Muscle layer of duodenum (tissue), 2 donors: Measurements from ENCODE around the gene NMT2.

ENCODE experiments used
- H3K27ac ChIP-seq: one replicate; pipeline ENCODE4 v1.7.0; 2013; ENCODE audit warnings: mild to moderate bottlenecking, low read length
- H3K27me3 ChIP-seq: one replicate; pipeline ENCODE4 v1.7.0; 2013; ENCODE audit warnings: low read depth, mild to moderate bottlenecking, control low read depth, low read length
- H3K36me3 ChIP-seq, 2 donors: one replicate each; pipeline ENCODE4 v1.7.0; 2013; ENCODE audit warnings: low read length in 2 of 2, control low read depth in 1 of 2, mild to moderate bottlenecking in 1 of 2; ENCODE audit not compliant: insufficient read depth in 2 of 2, control insufficient read depth in 1 of 2
- H3K4me1 ChIP-seq, 2 donors: one replicate each; pipeline ENCODE4 v1.7.0; 2013; ENCODE audit warnings: low read length in 2 of 2, mild to moderate bottlenecking in 2 of 2, control low read depth in 1 of 2, moderate library complexity in 1 of 2; ENCODE audit not compliant: insufficient read depth in 2 of 2, control insufficient read depth in 1 of 2
- H3K4me3 ChIP-seq, 2 donors: one replicate each; pipeline ENCODE4 v1.7.0; 2013; ENCODE audit warnings: low read length in 2 of 2, low read depth in 1 of 2, mild to moderate bottlenecking in 1 of 2
- H3K9me3 ChIP-seq, 2 donors: one replicate each; pipeline ENCODE4 v1.7.0; 2013; ENCODE audit warnings: low read length in 2 of 2, control low read depth in 1 of 2, mild to moderate bottlenecking in 1 of 2; ENCODE audit not compliant: control insufficient read depth in 1 of 2
- donor health status: healthy.

NMT2 gene

GRCh38 chr10:15180736-15181135 is 12.2 kb upstream of the NMT2 start:
- no peak overlapping the region for H3K4me3 ChIP-seq
- no peak overlapping the region for H3K27ac ChIP-seq
- H3K36me3 ChIP-seq, result no peaks in the 10 kb centered on the region
- no peaks in the 10 kb centered on the region for H3K9me3 ChIP-seq
- no peaks in the 10 kb centered on the region for H3K27me3 ChIP-seq
- no peaks in the 10 kb centered on the region for H3K4me1 ChIP-seq

DNA sequence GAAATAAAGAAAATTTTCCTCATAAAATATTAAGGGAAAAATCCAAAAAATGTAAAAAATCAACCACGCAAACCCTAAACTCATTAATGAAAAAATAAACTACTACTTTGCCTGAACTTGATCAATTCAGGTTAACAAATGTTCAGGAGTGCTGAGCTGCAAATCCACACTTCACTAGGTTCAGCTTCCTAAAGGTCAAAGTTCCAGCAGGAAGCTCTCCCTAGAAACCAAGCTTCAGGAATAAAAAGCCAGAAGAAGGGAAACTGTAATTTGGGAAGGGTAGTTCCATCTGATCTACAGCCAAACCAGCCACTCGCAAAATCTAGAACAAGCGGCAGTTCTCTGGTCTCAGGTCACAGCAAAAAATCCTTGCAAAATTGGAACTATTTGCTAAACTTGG is 7.8 kb upstream of the NMT2 start:
- Histone ChIP-seq H3K27ac (no peak overlapping the region), H3K4me1 (no peaks in the 10 kb centered on the region), H3K27me3 (no peaks in the 10 kb centered on the region), H3K4me3 (no peak overlapping the region), H3K36me3 (no peaks in the 10 kb centered on the region), H3K9me3 (no peaks in the 10 kb centered on the region)

DNA sequence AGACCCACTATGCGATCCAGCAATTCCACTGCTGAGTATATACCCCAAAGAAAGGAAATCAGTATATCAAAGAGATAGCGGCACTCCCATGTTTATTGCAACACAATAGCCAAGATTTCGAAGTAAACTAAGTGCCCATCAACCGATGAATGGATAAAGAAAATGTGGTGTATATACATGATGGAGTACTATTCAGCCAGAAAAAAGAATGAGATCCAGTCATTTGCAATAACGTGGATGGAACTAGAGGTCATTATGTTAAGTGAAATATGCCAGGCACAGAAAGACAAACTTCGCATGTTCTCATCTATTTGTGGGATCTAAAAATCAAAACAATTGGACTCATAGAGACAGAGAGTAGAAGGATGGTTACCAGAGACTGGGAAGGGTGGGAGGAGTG is 7.1 kb upstream of the NMT2 start:
- H3K27me3 ChIP-seq, result no peaks in the 10 kb centered on the region
- H3K36me3 ChIP-seq, result no peaks in the 10 kb centered on the region
- no peaks in the 10 kb centered on the region for H3K4me1 ChIP-seq
- H3K4me3 ChIP-seq, result no peak overlapping the region
- H3K9me3 ChIP-seq, result no peaks in the 10 kb centered on the region
- no peak overlapping the region for H3K27ac ChIP-seq

DNA sequence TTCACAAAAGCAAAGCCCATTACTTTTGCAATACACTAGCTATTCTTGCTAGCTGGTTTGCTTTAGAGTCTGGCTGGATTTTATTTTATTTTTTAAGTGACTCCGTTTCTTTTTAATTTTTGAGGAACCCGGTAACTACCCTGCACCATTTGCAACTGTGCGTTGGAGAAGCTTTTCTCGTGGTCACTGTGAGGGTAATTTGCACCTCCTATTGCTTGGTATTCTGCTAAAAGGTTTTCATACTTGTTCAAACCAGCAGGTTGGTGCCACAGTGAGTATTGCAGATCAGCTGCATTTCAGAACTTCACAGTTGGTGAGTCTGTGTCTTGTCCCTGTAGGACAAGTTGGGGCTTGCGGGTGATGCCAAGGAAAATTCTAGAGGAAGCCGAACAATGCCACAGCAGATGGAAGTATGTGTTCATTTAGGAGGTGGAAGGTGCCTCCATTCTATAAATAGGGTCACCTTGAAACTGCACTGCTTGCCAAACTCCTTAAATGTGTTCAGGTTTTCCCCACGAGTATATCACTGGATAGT is 3.9 kb upstream of the NMT2 start:
- Histone ChIP-seq H3K4me1 (peaks cover 6% of the 10 kb centered on the region in 2 donors), H3K4me3 (no peak overlapping the region), H3K9me3 (no peaks in the 10 kb centered on the region), H3K36me3 (no peaks in the 10 kb centered on the region), H3K27me3 (no peaks in the 10 kb centered on the region), H3K27ac (no peak overlapping the region)

- no peaks in the 10 kb centered on the region for H3K27me3 ChIP-seq
- no peaks in the 10 kb centered on the region for H3K9me3 ChIP-seq
- peaks cover 11 to 17% of the 10 kb centered on the region in 2 donors for H3K4me1 ChIP-seq
- H3K36me3 ChIP-seq, result no peaks in the 10 kb centered on the region
- peak overlapping the region in 1 of 2 donors; percentile 15 for H3K4me3 ChIP-seq
- no peak overlapping the region for H3K27ac ChIP-seq
These were observed 1.3 kb upstream of the NMT2 start for GRCh38 chr10:15169555-15170401.

- H3K4me1 ChIP-seq, result peaks cover 11 to 17% of the 10 kb centered on the region in 2 donors
- no peaks in the 10 kb centered on the region for H3K9me3 ChIP-seq
- no peaks in the 10 kb centered on the region for H3K27me3 ChIP-seq
- no peak overlapping the region for H3K27ac ChIP-seq
- peak overlapping the region in 1 of 2 donors; percentile 15 for H3K4me3 ChIP-seq
- no peaks in the 10 kb centered on the region for H3K36me3 ChIP-seq
These were observed 477 bp upstream of the NMT2 start for GRCh38 chr10:15168786-15169554.

DNA sequence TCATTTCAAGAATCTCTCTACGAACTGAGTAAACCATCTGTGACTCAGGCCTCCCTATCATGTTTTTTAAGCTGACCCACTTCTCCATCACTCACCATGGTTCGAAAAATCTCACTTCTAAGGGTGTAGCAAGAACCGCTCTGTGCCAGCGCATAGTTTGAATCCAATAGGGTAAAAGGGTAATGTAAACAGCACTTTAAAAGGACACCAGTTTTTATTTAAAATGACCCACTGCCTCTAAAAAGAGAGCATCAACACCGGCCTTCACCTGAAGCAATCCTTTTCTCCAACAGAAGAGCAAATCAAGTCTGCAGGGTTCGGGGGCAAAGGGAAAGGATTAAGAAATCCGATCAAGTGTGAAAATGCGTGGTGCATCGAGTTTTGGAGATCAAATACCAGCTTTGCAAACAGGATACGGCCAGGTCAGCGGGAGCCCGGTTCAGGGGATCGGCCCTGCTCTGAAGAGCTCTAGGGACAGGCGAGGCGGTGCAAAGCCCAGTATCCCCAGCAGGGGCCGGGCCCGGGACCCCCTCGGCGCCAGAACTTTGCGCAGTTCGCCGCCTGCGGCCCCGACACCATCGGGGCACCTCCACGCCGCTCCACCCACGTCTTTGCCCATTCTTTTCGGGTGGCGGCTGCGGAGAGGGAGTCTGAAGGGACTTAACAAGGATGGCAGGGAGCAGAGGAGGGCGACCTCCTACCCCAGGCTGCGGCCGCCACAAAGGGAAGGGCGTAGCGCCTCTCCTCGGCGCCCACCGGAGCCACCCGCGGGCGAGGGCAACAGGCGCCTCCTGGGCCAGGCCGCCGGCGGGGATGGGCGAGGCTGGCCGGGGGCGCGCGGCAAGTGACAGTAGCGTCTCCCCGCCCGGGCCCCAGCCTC is 842 bp downstream of the NMT2 start:
- Histone ChIP-seq H3K36me3 (no peaks in the 10 kb centered on the region), H3K4me1 (peaks cover 11 to 17% of the 10 kb centered on the region in 2 donors), H3K4me3 (peak overlapping the region; percentile 81 to 87), H3K27me3 (no peaks in the 10 kb centered on the region), H3K27ac (no peak overlapping the region), H3K9me3 (no peaks in the 10 kb centered on the region)

GRCh38 chr10:15166325-15166724 is 2.2 kb downstream of the NMT2 start:
- no peaks in the 10 kb centered on the region for H3K9me3 ChIP-seq
- peaks cover 11 to 17% of the 10 kb centered on the region in 2 donors for H3K4me1 ChIP-seq
- no peaks in the 10 kb centered on the region for H3K36me3 ChIP-seq
- no peak overlapping the region for H3K27ac ChIP-seq
- peak overlapping the region in 1 of 2 donors; percentile 87 for H3K4me3 ChIP-seq
- no peaks in the 10 kb centered on the region for H3K27me3 ChIP-seq

- H3K27me3 ChIP-seq, result no peaks in the 10 kb centered on the region
- peaks cover 5 to 10% of the 10 kb centered on the region in 2 donors for H3K4me1 ChIP-seq
- no peaks in the 10 kb centered on the region for H3K36me3 ChIP-seq
- H3K4me3 ChIP-seq, result no peak overlapping the region
- H3K9me3 ChIP-seq, result no peaks in the 10 kb centered on the region
- H3K27ac ChIP-seq, result no peak overlapping the region
These were observed 5.2 kb downstream of the NMT2 start for GRCh38 chr10:15163253-15163828.

GRCh38 chr10:15158972-15159371 is 9.5 kb downstream of the NMT2 start:
- Histone ChIP-seq H3K27me3 (no peaks in the 10 kb centered on the region), H3K9me3 (no peaks in the 10 kb centered on the region), H3K27ac (no peak overlapping the region), H3K36me3 (no peaks in the 10 kb centered on the region), H3K4me3 (no peak overlapping the region), H3K4me1 (no peaks in the 10 kb centered on the region)
